Activated naive CD4-positive, alpha-beta T cell treated with anti-CD3 and anti-CD28 coated beads, Interleukin-2, amount 50 U/mL, for 24 hours (primary cell): ENCODE data around the gene SLC1A7.

Experiments
- H3K27ac Mint-ChIP-seq: one replicate; pipeline ENCODE4 v1.8.0; 2021; ENCODE audit warnings: mild to moderate bottlenecking, mixed read lengths
- H3K27me3 Mint-ChIP-seq: one replicate; pipeline ENCODE4 v1.8.0; 2021; ENCODE audit warnings: mixed read lengths
- H3K36me3 Mint-ChIP-seq: one replicate; pipeline ENCODE4 v1.8.0; 2021; ENCODE audit warnings: mixed read lengths
- H3K4me1 Mint-ChIP-seq: one replicate; pipeline ENCODE4 v1.8.0; 2021; ENCODE audit warnings: mixed read lengths
- H3K4me3 Mint-ChIP-seq: one replicate; pipeline ENCODE4 v1.8.0; 2021; ENCODE audit warnings: mild to moderate bottlenecking, mixed read lengths
- H3K9me3 Mint-ChIP-seq: one replicate; pipeline ENCODE4 v1.8.0; 2021; ENCODE audit warnings: mixed read lengths

Gene SLC1A7

GRCh38 chr1:53116933-53117600 is 25.4 kb downstream of the SLC1A7 start:
- Mint-ChIP-seq H3K4me1 (no peaks in the 10 kb centered on the region), H3K4me3 (no peak overlapping the region), H3K27ac (no peak overlapping the region)

GRCh38 chr1:53116307-53116810 is 26.1 kb downstream of the SLC1A7 start:
- no peaks in the 10 kb centered on the region for H3K36me3 Mint-ChIP-seq
- no peaks in the 10 kb centered on the region for H3K27me3 Mint-ChIP-seq
- no peak overlapping the region for H3K27ac Mint-ChIP-seq
- H3K9me3 Mint-ChIP-seq: no peaks in the 10 kb centered on the region
- H3K4me3 Mint-ChIP-seq: no peak overlapping the region
- H3K4me1 Mint-ChIP-seq: no peaks in the 10 kb centered on the region

More at GRCh38 chr1:53116933-53117600, 25.4 kb downstream of the SLC1A7 start:
- H3K27me3 Mint-ChIP-seq: no peaks in the 10 kb centered on the region
- no peaks in the 10 kb centered on the region for H3K9me3 Mint-ChIP-seq
- no peaks in the 10 kb centered on the region for H3K36me3 Mint-ChIP-seq

GRCh38 chr1:53115403-53116306 is 26.8 kb downstream of the SLC1A7 start:
- Mint-ChIP-seq H3K4me3 (no peak overlapping the region), H3K36me3 (no peaks in the 10 kb centered on the region), H3K27me3 (no peaks in the 10 kb centered on the region), H3K9me3 (no peaks in the 10 kb centered on the region), H3K4me1 (no peaks in the 10 kb centered on the region), H3K27ac (no peak overlapping the region)

- Mint-ChIP-seq H3K4me1 (no peaks in the 10 kb centered on the region), H3K27me3 (no peaks in the 10 kb centered on the region), H3K4me3 (no peak overlapping the region), H3K36me3 (no peaks in the 10 kb centered on the region), H3K27ac (no peak overlapping the region), H3K9me3 (no peaks in the 10 kb centered on the region)
These were observed 27.6 kb downstream of the SLC1A7 start for GRCh38 chr1:53114581-53115400.

- Mint-ChIP-seq H3K36me3 (no peaks in the 10 kb centered on the region), H3K4me1 (no peaks in the 10 kb centered on the region), H3K27me3 (no peaks in the 10 kb centered on the region), H3K4me3 (no peak overlapping the region), H3K27ac (no peak overlapping the region), H3K9me3 (no peaks in the 10 kb centered on the region)
These were observed 28.3 kb downstream of the SLC1A7 start for GRCh38 chr1:53114090-53114489.

- no peaks in the 10 kb centered on the region for H3K27me3 Mint-ChIP-seq
- H3K4me1 Mint-ChIP-seq: peaks cover 5% of the 10 kb centered on the region
- no peaks in the 10 kb centered on the region for H3K9me3 Mint-ChIP-seq
- no peak overlapping the region for H3K27ac Mint-ChIP-seq
- no peak overlapping the region for H3K4me3 Mint-ChIP-seq
- H3K36me3 Mint-ChIP-seq: no peaks in the 10 kb centered on the region
These were observed 29.6 kb downstream of the SLC1A7 start for GRCh38 chr1:53112861-53113260.

- peaks cover 10% of the 10 kb centered on the region for H3K4me1 Mint-ChIP-seq
- H3K27ac Mint-ChIP-seq: no peak overlapping the region
- H3K36me3 Mint-ChIP-seq: no peaks in the 10 kb centered on the region
- no peaks in the 10 kb centered on the region for H3K27me3 Mint-ChIP-seq
- H3K4me3 Mint-ChIP-seq: no peak overlapping the region
- H3K9me3 Mint-ChIP-seq: no peaks in the 10 kb centered on the region
These were observed 30.1 kb downstream of the SLC1A7 start for GRCh38 chr1:53112271-53112774.

GRCh38 chr1:53111693-53112092 is 30.7 kb downstream of the SLC1A7 start:
- Mint-ChIP-seq H3K27me3 (no peaks in the 10 kb centered on the region), H3K4me1 (peaks cover 12% of the 10 kb centered on the region), H3K9me3 (no peaks in the 10 kb centered on the region), H3K36me3 (no peaks in the 10 kb centered on the region), H3K4me3 (no peak overlapping the region), H3K27ac (no peak overlapping the region)

GRCh38 chr1:53111073-53111556 is 31.3 kb downstream of the SLC1A7 start:
- H3K4me3 Mint-ChIP-seq: no peak overlapping the region
- peaks cover 12% of the 10 kb centered on the region for H3K4me1 Mint-ChIP-seq
- H3K27me3 Mint-ChIP-seq: no peaks in the 10 kb centered on the region
- no peak overlapping the region for H3K27ac Mint-ChIP-seq
- H3K9me3 Mint-ChIP-seq: no peaks in the 10 kb centered on the region
- no peaks in the 10 kb centered on the region for H3K36me3 Mint-ChIP-seq

GRCh38 chr1:53110370-53111072 is 31.9 kb downstream of the SLC1A7 start:
- Mint-ChIP-seq H3K9me3 (no peaks in the 10 kb centered on the region), H3K36me3 (no peaks in the 10 kb centered on the region), H3K4me3 (no peak overlapping the region), H3K27me3 (no peaks in the 10 kb centered on the region), H3K27ac (no peak overlapping the region), H3K4me1 (peaks cover 12% of the 10 kb centered on the region)

- Mint-ChIP-seq H3K36me3 (no peaks in the 10 kb centered on the region), H3K27me3 (no peaks in the 10 kb centered on the region), H3K27ac (no peak overlapping the region), H3K4me1 (peaks cover 12% of the 10 kb centered on the region), H3K9me3 (no peaks in the 10 kb centered on the region), H3K4me3 (no peak overlapping the region)
These were observed 33.5 kb downstream of the SLC1A7 start for GRCh38 chr1:53108646-53109580.

GRCh38 chr1:53107570-53108322 is 34.7 kb downstream of the SLC1A7 start:
- Mint-ChIP-seq H3K4me3 (no peak overlapping the region), H3K27ac (no peak overlapping the region), H3K9me3 (no peaks in the 10 kb centered on the region), H3K4me1 (peaks cover 12% of the 10 kb centered on the region), H3K36me3 (no peaks in the 10 kb centered on the region), H3K27me3 (no peaks in the 10 kb centered on the region)

GRCh38 chr1:53107090-53107489 is 35.3 kb downstream of the SLC1A7 start:
- Mint-ChIP-seq H3K9me3 (no peaks in the 10 kb centered on the region), H3K27me3 (no peaks in the 10 kb centered on the region), H3K4me3 (no peak overlapping the region), H3K4me1 (peaks cover 12% of the 10 kb centered on the region), H3K36me3 (no peaks in the 10 kb centered on the region), H3K27ac (no peak overlapping the region)
